ENCODE measurements around the gene OR5AC2. TPM values are rescaled to one million over a fixed set of nuclear protein-coding genes. Genes with fewer than 3 reads are reported as not detected.

OR5AC2 gene, protein sequence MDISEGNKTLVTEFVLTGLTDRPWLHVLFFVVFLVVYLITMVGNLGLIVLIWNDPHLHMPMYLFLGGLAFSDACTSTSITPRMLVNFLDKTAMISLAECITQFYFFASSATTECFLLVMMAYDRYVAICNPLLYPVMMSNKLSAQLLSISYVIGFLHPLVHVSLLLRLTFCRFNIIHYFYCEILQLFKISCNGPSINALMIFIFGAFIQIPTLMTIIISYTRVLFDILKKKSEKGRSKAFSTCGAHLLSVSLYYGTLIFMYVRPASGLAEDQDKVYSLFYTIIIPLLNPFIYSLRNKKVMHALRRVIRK
- not detected for polyA plus RNA-seq

- Histone ChIP-seq H3K27me3 (ENCODE audit: control insufficient read depth in 1 of 2, insufficient read depth in 2 of 2, low read length in 2 of 2) (no peaks in the 10 kb centered on the region), H3K4me3 (ENCODE audit: low read depth in 1 of 2, low read length in 2 of 2) (no peak within 1 kb of the TSS), H3K36me3 (ENCODE audit: control insufficient read depth in 2 of 2, insufficient read depth in 2 of 2, low read length in 1 of 2) (no peaks in the 10 kb centered on the region), H3K27ac (ENCODE audit: low read depth in 2 of 2, low read length in 1 of 2) (no peak within 1 kb of the TSS), H3K4me1 (ENCODE audit: control insufficient read depth in 2 of 2, insufficient read depth in 2 of 2, low read length in 1 of 2) (no peaks in the 10 kb centered on the region), H3K9me3 (ENCODE audit: control insufficient read depth in 2 of 2, insufficient read depth in 1 of 2, low read depth in 1 of 2, low read length in 1 of 2) (no peaks in the 10 kb centered on the region)
- 74 to 79% methylated on average over 4 of the region's 4 CpGs for WGBS, 2 donors
Observed at GRCh38 chr3:98086873-98087272, at the start of gene OR5AC2. OR5AC2 (plus strand) TSS chr3:98087173; CDS start chr3:98087173, 0 bp downstream.

DNA sequence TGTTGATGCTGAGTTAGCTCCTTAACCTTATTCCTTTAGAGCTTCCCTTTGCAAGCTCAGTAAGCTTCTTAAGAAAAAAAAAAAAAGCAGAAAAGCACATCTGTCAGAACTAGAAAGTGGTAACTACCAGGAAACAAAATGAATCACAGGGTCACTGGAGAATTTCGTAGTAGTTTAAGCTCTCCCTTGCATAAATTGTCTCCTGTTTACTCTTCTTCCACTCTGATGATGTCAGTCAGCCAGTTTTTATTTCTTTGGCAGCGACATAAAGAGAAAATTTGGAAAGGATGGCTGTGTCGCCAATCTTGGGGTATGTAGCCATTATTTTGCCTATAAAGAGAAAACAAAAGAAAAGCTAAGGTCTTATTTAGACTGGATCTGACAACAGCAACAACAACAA lies 48.7 kb upstream of the OR5AC2 start:
- Histone ChIP-seq H3K27ac (ENCODE audit: low read depth in 2 of 2, low read length in 1 of 2) (no peak overlapping the region), H3K4me3 (ENCODE audit: low read depth in 1 of 2, low read length in 2 of 2) (no peak overlapping the region), H3K27me3 (ENCODE audit: control insufficient read depth in 1 of 2, insufficient read depth in 2 of 2, low read length in 2 of 2) (peaks cover 0 to 3% of the 10 kb centered on the region in 2 donors), H3K9me3 (ENCODE audit: control insufficient read depth in 2 of 2, insufficient read depth in 1 of 2, low read depth in 1 of 2, low read length in 1 of 2) (no peaks in the 10 kb centered on the region), H3K4me1 (ENCODE audit: control insufficient read depth in 2 of 2, insufficient read depth in 2 of 2, low read length in 1 of 2) (no peaks in the 10 kb centered on the region), H3K36me3 (ENCODE audit: control insufficient read depth in 2 of 2, insufficient read depth in 2 of 2, low read length in 1 of 2) (no peaks in the 10 kb centered on the region)
- WGBS, 2 donors: 40 to 53% methylated on average over 3 of the region's 3 CpGs

- Histone ChIP-seq H3K27me3 (ENCODE audit: control insufficient read depth in 1 of 2, insufficient read depth in 2 of 2, low read length in 2 of 2) (peaks cover 0 to 1% of the 10 kb centered on the region in 2 donors), H3K27ac (ENCODE audit: low read depth in 2 of 2, low read length in 1 of 2) (no peak overlapping the region), H3K4me1 (ENCODE audit: control insufficient read depth in 2 of 2, insufficient read depth in 2 of 2, low read length in 1 of 2) (no peaks in the 10 kb centered on the region), H3K9me3 (ENCODE audit: control insufficient read depth in 2 of 2, insufficient read depth in 1 of 2, low read depth in 1 of 2, low read length in 1 of 2) (no peaks in the 10 kb centered on the region), H3K4me3 (ENCODE audit: low read depth in 1 of 2, low read length in 2 of 2) (no peak overlapping the region), H3K36me3 (ENCODE audit: control insufficient read depth in 2 of 2, insufficient read depth in 2 of 2, low read length in 1 of 2) (no peaks in the 10 kb centered on the region)
- 63 to 68% methylated on average over 3 of the region's 3 CpGs for WGBS, 2 donors
Observed at GRCh38 chr3:98038876-98039275, 48.1 kb upstream of the OR5AC2 start.

DNA sequence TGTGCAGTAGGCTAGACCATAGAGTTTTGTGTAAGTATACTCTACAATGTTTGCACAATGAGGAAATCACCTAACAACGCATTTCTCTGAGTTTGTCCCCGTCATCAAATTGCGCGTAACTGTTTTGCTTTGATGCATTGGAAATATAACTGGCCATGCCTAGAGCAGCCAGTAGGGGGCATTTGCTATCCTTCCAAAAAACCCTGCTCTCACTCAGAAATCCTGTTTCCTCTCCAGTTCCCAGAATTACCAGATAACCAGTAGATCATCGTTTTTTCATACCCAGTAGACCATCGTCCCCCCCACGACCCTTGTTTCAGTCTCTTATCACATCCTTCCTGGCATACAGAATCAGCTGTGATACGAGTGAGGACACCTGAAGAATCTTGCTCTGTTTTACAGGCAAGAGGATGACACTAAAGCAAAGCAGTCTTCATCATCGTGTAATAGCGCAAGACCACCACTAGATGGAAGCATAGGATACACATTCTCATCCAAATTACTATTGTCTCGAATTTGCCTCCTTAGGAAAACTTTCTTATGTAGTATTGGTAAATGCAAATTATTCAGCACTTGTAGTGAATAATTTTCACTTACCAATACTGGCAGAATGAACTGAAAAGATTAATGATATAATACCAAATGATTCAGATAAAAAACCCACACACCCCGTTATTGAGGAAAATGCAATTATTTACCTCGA lies 47.5 kb upstream of the OR5AC2 start:
- Histone ChIP-seq H3K9me3 (ENCODE audit: control insufficient read depth in 2 of 2, insufficient read depth in 1 of 2, low read depth in 1 of 2, low read length in 1 of 2) (no peaks in the 10 kb centered on the region), H3K4me3 (ENCODE audit: low read depth in 1 of 2, low read length in 2 of 2) (peak overlapping the region in 1 of 2 donors; percentile 38), H3K4me1 (ENCODE audit: control insufficient read depth in 2 of 2, insufficient read depth in 2 of 2, low read length in 1 of 2) (no peaks in the 10 kb centered on the region), H3K27me3 (ENCODE audit: control insufficient read depth in 1 of 2, insufficient read depth in 2 of 2, low read length in 2 of 2) (no peaks in the 10 kb centered on the region), H3K27ac (ENCODE audit: low read depth in 2 of 2, low read length in 1 of 2) (no peak overlapping the region), H3K36me3 (ENCODE audit: control insufficient read depth in 2 of 2, insufficient read depth in 2 of 2, low read length in 1 of 2) (no peaks in the 10 kb centered on the region)
- 13 to 15% methylated on average over 13 of the region's 13 CpGs for WGBS, 2 donors

DNA sequence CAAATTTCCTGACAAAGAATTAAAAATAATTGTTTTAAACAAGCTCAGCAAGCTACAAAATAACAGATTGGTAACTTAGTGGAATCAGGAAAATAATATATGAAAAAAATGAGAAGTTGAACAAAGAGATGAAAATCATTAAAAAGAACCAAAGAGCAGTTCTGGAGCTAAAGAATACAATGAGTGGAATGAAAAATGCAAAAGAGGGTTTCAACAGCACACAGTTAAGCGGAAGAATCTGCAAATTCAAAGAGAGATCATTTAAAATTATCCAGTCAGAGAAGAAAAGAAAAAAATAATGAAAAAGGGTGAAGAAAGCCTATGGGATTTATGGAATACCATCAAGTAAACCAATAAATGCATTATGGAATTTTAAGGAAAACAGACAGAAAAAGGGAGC lies 45.6 kb upstream of the OR5AC2 start:
- WGBS, 2 donors: 91 to 94% methylated on average over 1 of the region's 1 CpG
- no peak overlapping the region for H3K27ac ChIP-seq (ENCODE audit: low read depth in 2 of 2, low read length in 1 of 2)
- no peak overlapping the region for H3K4me3 ChIP-seq (ENCODE audit: low read depth in 1 of 2, low read length in 2 of 2)
- H3K4me1 ChIP-seq (ENCODE audit: control insufficient read depth in 2 of 2, insufficient read depth in 2 of 2, low read length in 1 of 2): no peaks in the 10 kb centered on the region
- H3K27me3 ChIP-seq (ENCODE audit: control insufficient read depth in 1 of 2, insufficient read depth in 2 of 2, low read length in 2 of 2): no peaks in the 10 kb centered on the region
- H3K36me3 ChIP-seq (ENCODE audit: control insufficient read depth in 2 of 2, insufficient read depth in 2 of 2, low read length in 1 of 2): no peaks in the 10 kb centered on the region
- H3K9me3 ChIP-seq (ENCODE audit: control insufficient read depth in 2 of 2, insufficient read depth in 1 of 2, low read depth in 1 of 2, low read length in 1 of 2): no peaks in the 10 kb centered on the region

DNA sequence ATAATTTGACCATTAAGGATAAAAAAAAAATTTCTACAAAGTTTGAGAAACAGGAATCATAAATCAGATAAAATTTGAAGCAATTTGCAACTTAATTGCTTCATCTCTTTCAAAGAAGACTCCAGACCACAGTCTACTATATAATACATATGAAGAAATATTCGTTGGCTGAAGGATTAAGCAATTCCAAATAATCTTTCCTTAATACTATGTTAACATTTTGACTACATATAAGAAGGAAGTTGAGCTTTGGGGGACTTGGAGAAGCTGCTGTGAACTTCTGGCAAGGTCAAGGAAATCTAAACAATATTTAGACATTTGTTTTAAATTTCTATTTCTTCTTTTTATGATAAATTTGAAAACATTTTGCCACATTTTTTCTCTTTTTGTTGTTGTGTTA lies 38.4 kb upstream of the OR5AC2 start:
- no peaks in the 10 kb centered on the region for H3K27me3 ChIP-seq (ENCODE audit: control insufficient read depth in 1 of 2, insufficient read depth in 2 of 2, low read length in 2 of 2)
- no peak overlapping the region for H3K27ac ChIP-seq (ENCODE audit: low read depth in 2 of 2, low read length in 1 of 2)
- H3K9me3 ChIP-seq (ENCODE audit: control insufficient read depth in 2 of 2, insufficient read depth in 1 of 2, low read depth in 1 of 2, low read length in 1 of 2): no peaks in the 10 kb centered on the region
- 13 to 19% methylated on average over 1 of the region's 1 CpG for WGBS, 2 donors
- H3K36me3 ChIP-seq (ENCODE audit: control insufficient read depth in 2 of 2, insufficient read depth in 2 of 2, low read length in 1 of 2): no peaks in the 10 kb centered on the region
- H3K4me1 ChIP-seq (ENCODE audit: control insufficient read depth in 2 of 2, insufficient read depth in 2 of 2, low read length in 1 of 2): no peaks in the 10 kb centered on the region
- no peak overlapping the region for H3K4me3 ChIP-seq (ENCODE audit: low read depth in 1 of 2, low read length in 2 of 2)

DNA sequence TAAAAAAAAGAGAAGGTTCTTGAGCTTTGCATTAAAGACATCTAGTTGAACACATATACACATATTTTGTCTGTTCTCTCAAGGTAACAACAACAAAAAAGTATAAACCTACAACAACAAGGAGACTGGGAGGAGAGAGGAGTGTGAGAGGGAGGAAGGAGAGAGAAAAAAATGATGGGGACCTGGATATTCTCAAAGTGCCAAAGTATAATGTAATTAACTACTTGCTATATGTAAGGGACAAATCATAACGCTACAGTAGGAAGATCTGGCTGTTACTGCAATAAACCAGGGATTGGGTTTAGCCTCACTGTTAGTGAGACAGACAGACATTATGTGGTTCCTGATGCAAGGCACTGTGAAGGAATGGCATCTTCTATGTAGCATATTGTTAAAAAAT lies 37.7 kb upstream of the OR5AC2 start:
- Histone ChIP-seq H3K4me3 (ENCODE audit: low read depth in 1 of 2, low read length in 2 of 2) (no peak overlapping the region), H3K27ac (ENCODE audit: low read depth in 2 of 2, low read length in 1 of 2) (no peak overlapping the region), H3K9me3 (ENCODE audit: control insufficient read depth in 2 of 2, insufficient read depth in 1 of 2, low read depth in 1 of 2, low read length in 1 of 2) (no peaks in the 10 kb centered on the region), H3K27me3 (ENCODE audit: control insufficient read depth in 1 of 2, insufficient read depth in 2 of 2, low read length in 2 of 2) (no peaks in the 10 kb centered on the region), H3K36me3 (ENCODE audit: control insufficient read depth in 2 of 2, insufficient read depth in 2 of 2, low read length in 1 of 2) (no peaks in the 10 kb centered on the region), H3K4me1 (ENCODE audit: control insufficient read depth in 2 of 2, insufficient read depth in 2 of 2, low read length in 1 of 2) (no peaks in the 10 kb centered on the region)
- WGBS, 2 donors: 81 to 88% methylated on average over 1 of the region's 1 CpG

GRCh38 chr3:98056035-98056434 lies 30.9 kb upstream of the OR5AC2 start:
- no peak overlapping the region for H3K4me3 ChIP-seq (ENCODE audit: low read depth in 1 of 2, low read length in 2 of 2)
- H3K4me1 ChIP-seq (ENCODE audit: control insufficient read depth in 2 of 2, insufficient read depth in 2 of 2, low read length in 1 of 2): no peaks in the 10 kb centered on the region
- H3K36me3 ChIP-seq (ENCODE audit: control insufficient read depth in 2 of 2, insufficient read depth in 2 of 2, low read length in 1 of 2): no peaks in the 10 kb centered on the region
- H3K27me3 ChIP-seq (ENCODE audit: control insufficient read depth in 1 of 2, insufficient read depth in 2 of 2, low read length in 2 of 2): no peaks in the 10 kb centered on the region
- no peaks in the 10 kb centered on the region for H3K9me3 ChIP-seq (ENCODE audit: control insufficient read depth in 2 of 2, insufficient read depth in 1 of 2, low read depth in 1 of 2, low read length in 1 of 2)
- no peak overlapping the region for H3K27ac ChIP-seq (ENCODE audit: low read depth in 2 of 2, low read length in 1 of 2)

- no peaks in the 10 kb centered on the region for H3K27me3 ChIP-seq (ENCODE audit: control insufficient read depth in 1 of 2, insufficient read depth in 2 of 2, low read length in 2 of 2)
- 92 to 96% methylated on average over 1 of the region's 1 CpG for WGBS, 2 donors
Observed at GRCh38 chr3:98057631-98058030, 29.3 kb upstream of the OR5AC2 start.

More at GRCh38 chr3:98057631-98058030, 29.3 kb upstream of the OR5AC2 start:
- Histone ChIP-seq H3K4me3 (ENCODE audit: low read depth in 1 of 2, low read length in 2 of 2) (no peak overlapping the region), H3K9me3 (ENCODE audit: control insufficient read depth in 2 of 2, insufficient read depth in 1 of 2, low read depth in 1 of 2, low read length in 1 of 2) (no peaks in the 10 kb centered on the region), H3K27ac (ENCODE audit: low read depth in 2 of 2, low read length in 1 of 2) (no peak overlapping the region), H3K36me3 (ENCODE audit: control insufficient read depth in 2 of 2, insufficient read depth in 2 of 2, low read length in 1 of 2) (no peaks in the 10 kb centered on the region), H3K4me1 (ENCODE audit: control insufficient read depth in 2 of 2, insufficient read depth in 2 of 2, low read length in 1 of 2) (no peaks in the 10 kb centered on the region)
